Measurements from ENCODE around the gene CDK5. TPM values are rescaled to one million over a fixed set of nuclear protein-coding genes. Genes with fewer than 3 reads are reported as not detected.

CDK5 gene
- total RNA-seq, 1 experiment from 2014 or later = 21.1 TPM

DNA sequence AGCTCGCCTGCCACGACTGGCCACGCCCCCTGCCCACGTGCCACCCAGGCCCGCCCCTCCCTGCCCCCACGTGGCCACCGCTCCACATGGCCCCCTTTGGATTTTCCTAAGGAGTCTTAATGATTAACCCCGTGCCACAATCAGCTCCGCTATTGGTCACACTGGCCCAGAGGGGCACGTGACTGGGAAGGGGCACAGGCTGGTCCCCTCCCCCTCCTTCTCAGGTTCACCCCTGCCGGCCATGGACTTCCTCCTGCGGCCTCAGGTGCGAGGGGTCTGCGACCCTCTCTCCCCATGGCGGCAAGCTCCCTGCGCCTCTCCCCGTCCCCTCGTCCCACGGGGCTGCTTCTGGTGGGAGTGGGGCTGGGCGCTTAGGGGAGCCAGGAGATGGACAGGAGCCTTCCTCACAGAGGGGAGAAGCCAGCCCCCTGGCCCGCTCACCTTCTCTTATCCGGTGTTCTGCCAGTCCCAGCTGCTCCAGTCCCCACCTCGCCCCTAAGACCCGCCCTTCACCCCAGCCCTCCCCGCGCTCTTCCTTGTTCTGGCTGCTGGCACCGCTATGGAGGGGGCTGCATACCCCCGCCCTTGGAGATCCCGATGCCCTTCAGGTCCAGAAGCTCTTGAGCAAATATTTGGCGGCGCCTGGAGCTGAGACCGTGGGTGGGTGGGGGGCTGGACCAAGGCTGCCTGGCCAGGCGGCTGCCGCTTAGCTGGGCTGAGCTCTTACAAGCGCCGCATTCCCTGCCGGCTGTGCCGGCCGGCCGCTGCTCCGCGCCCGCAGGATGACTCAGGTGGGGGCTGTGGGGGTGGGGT lies 4.9 kb upstream of the CDK5 start:
- H3K4me3 ChIP-seq (ENCODE audit: low read depth, low read length, poor library complexity, severe bottlenecking) = no peak overlapping the region
- TF ChIP-seq CTCF (conservative IDR thresholded peaks at IDR 0.05; ENCODE audit: low read depth, low read length) (no peak), EZH2 (IDR thresholded peaks at IDR 0.05; ENCODE audit: borderline replicate concordance, low read depth, low read length, poor library complexity, severe bottlenecking) (no peak)
- H3K36me3 ChIP-seq (ENCODE audit: insufficient read depth, low read length, poor library complexity, severe bottlenecking) = peaks cover 26% of the 10 kb centered on the region
- H3K9me3 ChIP-seq (ENCODE audit: low read depth, low read length, poor library complexity, severe bottlenecking) = no peaks in the 10 kb centered on the region
- POLR2A ChIA-PET (ENCODE audit: low non-redundant PET) = no interaction called here
- H3K4me1 ChIP-seq (ENCODE audit: insufficient read depth, low read length, poor library complexity, severe bottlenecking) = peaks cover 27% of the 10 kb centered on the region
- no TSS peak for BruUV-seq (replicated peaks)
- H3K27me3 ChIP-seq (replicated peaks; ENCODE audit: insufficient read depth, low read depth, low read length, poor library complexity) = no peaks in the 10 kb centered on the region
- DNase-seq (ENCODE audit: low spot score) = no peak
- peak overlapping the region; percentile 12 for H3K27ac ChIP-seq (ENCODE audit: low read depth, low read length, poor library complexity, severe bottlenecking)
- CTCF ChIA-PET = interaction anchor here (0.7 to 1.0 kb wide), 2 partner anchors 44 to 98 kb away, joined by 3 to 4 read pairs; no protein-coding TSS in a partner anchor
- intact Hi-C loops (cut with micrococcal nuclease; ENCODE audit: unreplicated experiment) = no loop called here

GRCh38 chr7:151062111-151062398 lies 4.4 kb upstream of the CDK5 start:
- Histone ChIP-seq H3K9me3 (ENCODE audit: low read depth, low read length, poor library complexity, severe bottlenecking) (no peaks in the 10 kb centered on the region), H3K4me3 (ENCODE audit: low read depth, low read length, poor library complexity, severe bottlenecking) (no peak overlapping the region), H3K36me3 (ENCODE audit: insufficient read depth, low read length, poor library complexity, severe bottlenecking) (peaks cover 21% of the 10 kb centered on the region), H3K27me3 (replicated peaks; ENCODE audit: insufficient read depth, low read depth, low read length, poor library complexity) (no peaks in the 10 kb centered on the region), H3K4me1 (ENCODE audit: insufficient read depth, low read length, poor library complexity, severe bottlenecking) (peaks cover 30% of the 10 kb centered on the region), H3K27ac (ENCODE audit: low read depth, low read length, poor library complexity, severe bottlenecking) (peak overlapping the region; percentile 78)
- CTCF ChIA-PET = no interaction called here
- POLR2A ChIA-PET (ENCODE audit: low non-redundant PET) = no interaction called here
- intact Hi-C loops (cut with micrococcal nuclease; ENCODE audit: unreplicated experiment) = no loop called here
- no TSS peak for BruUV-seq (replicated peaks)
- no peak for TF ChIP-seq EZH2 (IDR thresholded peaks at IDR 0.05; ENCODE audit: borderline replicate concordance, low read depth, low read length, poor library complexity, severe bottlenecking)
- TF ChIP-seq CTCF (conservative IDR thresholded peaks at IDR 0.05; ENCODE audit: low read depth, low read length) = no peak
- DNase-seq (ENCODE audit: low spot score) = no peak

DNA sequence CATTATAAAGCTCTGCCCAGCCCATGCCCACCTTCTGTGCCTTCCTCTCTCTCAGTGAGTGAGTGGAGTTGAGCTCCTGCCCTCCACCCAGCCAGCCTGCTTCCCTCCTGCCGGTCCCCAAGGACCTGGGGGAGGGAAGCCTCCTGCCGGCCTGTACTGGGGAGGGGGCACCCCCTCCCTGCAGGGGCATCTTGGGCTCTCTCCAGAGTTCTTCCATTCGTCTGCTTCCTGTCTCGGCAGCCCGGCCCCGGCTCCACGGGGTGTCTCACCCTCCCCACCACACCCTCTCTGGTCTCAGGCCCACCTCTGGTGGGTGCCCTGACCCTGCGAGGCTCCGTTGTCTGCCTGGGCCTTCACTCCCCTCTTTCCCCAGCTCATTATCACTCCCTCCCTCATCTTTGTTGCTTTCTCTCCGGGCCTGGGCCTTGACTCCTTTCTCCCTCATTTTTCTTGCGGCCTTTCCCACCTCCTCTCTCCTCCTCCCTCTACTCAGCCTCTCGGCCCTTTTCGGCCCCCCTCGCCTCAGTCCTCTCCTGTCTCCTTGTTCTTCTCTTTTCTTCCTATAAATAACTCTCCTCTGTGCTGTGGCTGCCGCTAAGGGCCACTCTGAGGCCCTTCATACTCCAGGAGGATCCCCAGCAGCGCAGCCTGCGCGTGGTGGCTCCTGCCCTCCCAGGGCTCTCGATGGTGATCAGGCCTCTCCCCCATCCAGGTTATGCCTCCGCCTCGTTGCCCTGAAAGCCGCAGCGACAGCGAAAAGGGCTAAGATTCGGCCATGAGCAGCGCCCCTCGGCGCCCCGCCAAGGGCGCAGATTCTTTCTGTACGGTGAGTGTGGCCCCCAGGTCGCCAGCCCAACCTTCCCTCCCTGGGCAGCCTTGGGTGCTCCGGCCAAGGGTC lies 3.8 kb upstream of the CDK5 start:
- no peak for DNase-seq (ENCODE audit: low spot score)
- no peaks in the 10 kb centered on the region for H3K9me3 ChIP-seq (ENCODE audit: low read depth, low read length, poor library complexity, severe bottlenecking)
- POLR2A ChIA-PET (ENCODE audit: low non-redundant PET) = no interaction called here
- no TSS peak for BruUV-seq (replicated peaks)
- peak overlapping the region; percentile 78 for H3K27ac ChIP-seq (ENCODE audit: low read depth, low read length, poor library complexity, severe bottlenecking)
- peak overlapping the region; percentile 99 for H3K4me3 ChIP-seq (ENCODE audit: low read depth, low read length, poor library complexity, severe bottlenecking)
- TF ChIP-seq CTCF (conservative IDR thresholded peaks at IDR 0.05; ENCODE audit: low read depth, low read length) = no peak
- intact Hi-C loops (cut with micrococcal nuclease; ENCODE audit: unreplicated experiment) = no loop called here
- H3K36me3 ChIP-seq (ENCODE audit: insufficient read depth, low read length, poor library complexity, severe bottlenecking) = peaks cover 16% of the 10 kb centered on the region
- peaks cover 34% of the 10 kb centered on the region for H3K4me1 ChIP-seq (ENCODE audit: insufficient read depth, low read length, poor library complexity, severe bottlenecking)
- no peaks in the 10 kb centered on the region for H3K27me3 ChIP-seq (replicated peaks; ENCODE audit: insufficient read depth, low read depth, low read length, poor library complexity)
- CTCF ChIA-PET = no interaction called here
